M059J (cell line): ENCODE results near the gene RAE1. TPM values are rescaled to one million over a fixed set of nuclear protein-coding genes. Genes with fewer than 3 reads are reported as not detected.

Source experiments
- DNase-seq: peaks from one replicate; pipeline ENCODE4 v3.0.0-alpha.2; 2012; ENCODE audit warnings: low read depth
- total RNA-seq: library from RNA; depleted of rRNA; stranded (reverse); fragments of >200 nt; shearing (Covaris generic); gene quantifications from 2 replicates; pipeline ENCODE4 v1.2.3, GENCODE V29; 2014

The RAE1 gene
- total RNA-seq, 1 experiment from 2014 or later: 94.2 TPM

- peak; percentile 82 for DNase-seq
Observed at GRCh38 chr20:57388953-57389694, 38.1 kb downstream of the RAE1 start.

- DNase-seq: no peak
Observed at GRCh38 chr20:57389695-57390603, 38.9 kb downstream of the RAE1 start.

- peak; percentile 47 for DNase-seq
Observed at GRCh38 chr20:57390604-57391438, 39.8 kb downstream of the RAE1 start, which contains the start of gene RBM38. RBM38 (plus strand) TSS chr20:57391396; CDS start chr20:57391582, 186 bp downstream.

- DNase-seq: no peak
Observed at GRCh38 chr20:57391439-57392301, 40.6 kb downstream of the RAE1 start.

GRCh38 chr20:57392512-57393271 lies 41.6 kb downstream of the RAE1 start:
- DNase-seq: no peak

GRCh38 chr20:57393321-57394120 lies 42.5 kb downstream of the RAE1 start:
- no peak for DNase-seq

- no peak for DNase-seq
Observed at GRCh38 chr20:57394121-57395082, 43.3 kb downstream of the RAE1 start.

- DNase-seq: peak; percentile 54
Observed at GRCh38 chr20:57395111-57395966, 44.3 kb downstream of the RAE1 start.

- no peak for DNase-seq
Observed at GRCh38 chr20:57396212-57396983, 45.3 kb downstream of the RAE1 start.

GRCh38 chr20:57396984-57397692 lies 46.1 kb downstream of the RAE1 start:
- DNase-seq: no peak

- no peak for DNase-seq
Observed at GRCh38 chr20:57397693-57398108, 46.6 kb downstream of the RAE1 start.

GRCh38 chr20:57398231-57398821 lies 47.3 kb downstream of the RAE1 start:
- no peak for DNase-seq

GRCh38 chr20:57398901-57399535 lies 48.0 kb downstream of the RAE1 start:
- DNase-seq: no peak

- no peak for DNase-seq
Observed at GRCh38 chr20:57399587-57400155, 48.6 kb downstream of the RAE1 start.
